SK-N-SH treated with all-trans-retinoic acid at 6 μM for 48 hours (cell line): Measurements from ENCODE around the gene DCAF5.

Experiments used
- ARNTL ChIP-seq: fragments of 450-650 bp; formaldehyde crosslinking; IDR thresholded peaks from 2 replicates; pipeline ENCODE4 v1.5.0; 2020; ENCODE audit warnings: low read depth, mild to moderate bottlenecking, moderate library complexity, borderline replicate concordance
- CSDC2 ChIP-seq: fragments of 250-450 bp; sonication (Bioruptor Pico); IDR thresholded peaks from 2 replicates; pipeline ENCODE4 v1.5.0; 2020; ENCODE audit warnings: mild to moderate bottlenecking, moderate library complexity
- ISL1 ChIP-seq: fragments of 250-450 bp; sonication (Bioruptor Pico); IDR thresholded peaks from 2 replicates; pipeline ENCODE4 v2.1.2; 2022; ENCODE audit warnings: mild to moderate bottlenecking, moderate library complexity
- PPARA ChIP-seq: fragments of 250-450 bp; sonication (Bioruptor Pico); IDR thresholded peaks from 2 replicates; pipeline ENCODE4 v1.5.0; 2020; ENCODE audit warnings: mild to moderate bottlenecking, borderline replicate concordance
- RARB ChIP-seq: fragments of 250-450 bp; sonication (Bioruptor Pico); IDR thresholded peaks from 2 replicates; pipeline ENCODE4 v1.8.0; 2021; ENCODE audit warnings: mild to moderate bottlenecking, moderate library complexity
- ZFP3 ChIP-seq: fragments of 250-450 bp; sonication (Bioruptor Pico); IDR thresholded peaks from 2 replicates; pipeline ENCODE4 v1.5.0; 2020; ENCODE audit warnings: mild to moderate bottlenecking, moderate library complexity
- ZNF565 ChIP-seq: fragments of 450-650 bp; formaldehyde crosslinking; conservative IDR thresholded peaks from 2 replicates; pipeline ENCODE4 v1.5.0; 2020; ENCODE audit warnings: low read depth, mild to moderate bottlenecking, moderate library complexity
- ZNF70 ChIP-seq: fragments of 450-650 bp; formaldehyde crosslinking; IDR thresholded peaks from 2 replicates; pipeline ENCODE4 v1.5.0; 2020; ENCODE audit warnings: mild to moderate bottlenecking, moderate library complexity
- ZNF8 ChIP-seq: fragments of 450-650 bp; formaldehyde crosslinking; IDR thresholded peaks from 2 replicates; pipeline ENCODE4 v1.5.0; 2020; ENCODE audit warnings: mild to moderate bottlenecking, moderate library complexity
- TF ChIP-seq, protein P1 (sequence below): fragments of 250-450 bp; sonication (Bioruptor Pico); IDR thresholded peaks from 2 replicates; pipeline ENCODE4 v1.8.0; 2021; ENCODE audit warnings: low read depth, mild to moderate bottlenecking, moderate library complexity, borderline replicate concordance
- TF ChIP-seq, protein P2 (sequence below): fragments of 250-450 bp; sonication (Bioruptor Pico); IDR thresholded peaks from 2 replicates; pipeline ENCODE4 v1.5.1; 2021; ENCODE audit warnings: mild to moderate bottlenecking, moderate library complexity

DNA sequence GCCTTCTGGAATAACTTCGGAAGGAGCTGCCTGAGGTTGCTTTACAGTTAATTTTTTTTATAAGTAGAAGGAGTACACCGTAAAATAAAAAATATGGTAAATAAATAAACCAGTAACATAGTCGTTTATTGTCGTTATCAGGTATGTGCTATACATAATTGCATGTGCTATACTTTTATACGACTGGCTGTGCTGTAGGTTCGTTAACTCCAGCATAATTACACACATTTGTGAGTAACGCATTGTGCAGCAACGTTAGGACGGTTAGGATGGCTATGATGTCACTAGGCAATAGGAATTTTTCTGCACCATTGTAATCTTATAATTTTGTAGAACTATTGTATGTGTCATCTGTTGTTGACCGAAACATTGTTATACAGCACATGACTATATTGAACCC lies 46.9 kb upstream of the DCAF5 start:
- TF ChIP-seq ZFP3 (no peak), ZNF565 (no peak), ISL1 (CRISPR knock-in tag) (no peak), ARNTL (CRISPR knock-in tag) (no peak), ZNF8 (CRISPR knock-in tag) (no peak), RARB (CRISPR knock-in tag) (no peak), CSDC2 (CRISPR knock-in tag) (no peak), ZNF70 (CRISPR knock-in tag) (no peak), PPARA (CRISPR knock-in tag) (no peak)
- TF ChIP-seq, protein P1, sequence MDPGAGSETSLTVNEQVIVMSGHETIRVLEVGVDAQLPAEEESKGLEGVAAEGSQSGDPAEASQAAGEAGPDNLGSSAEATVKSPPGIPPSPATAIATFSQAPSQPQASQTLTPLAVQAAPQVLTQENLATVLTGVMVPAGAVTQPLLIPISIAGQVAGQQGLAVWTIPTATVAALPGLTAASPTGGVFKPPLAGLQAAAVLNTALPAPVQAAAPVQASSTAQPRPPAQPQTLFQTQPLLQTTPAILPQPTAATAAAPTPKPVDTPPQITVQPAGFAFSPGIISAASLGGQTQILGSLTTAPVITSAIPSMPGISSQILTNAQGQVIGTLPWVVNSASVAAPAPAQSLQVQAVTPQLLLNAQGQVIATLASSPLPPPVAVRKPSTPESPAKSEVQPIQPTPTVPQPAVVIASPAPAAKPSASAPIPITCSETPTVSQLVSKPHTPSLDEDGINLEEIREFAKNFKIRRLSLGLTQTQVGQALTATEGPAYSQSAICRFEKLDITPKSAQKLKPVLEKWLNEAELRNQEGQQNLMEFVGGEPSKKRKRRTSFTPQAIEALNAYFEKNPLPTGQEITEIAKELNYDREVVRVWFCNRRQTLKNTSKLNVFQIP (CRISPR knock-in tag) = no peak
- TF ChIP-seq, protein P2, sequence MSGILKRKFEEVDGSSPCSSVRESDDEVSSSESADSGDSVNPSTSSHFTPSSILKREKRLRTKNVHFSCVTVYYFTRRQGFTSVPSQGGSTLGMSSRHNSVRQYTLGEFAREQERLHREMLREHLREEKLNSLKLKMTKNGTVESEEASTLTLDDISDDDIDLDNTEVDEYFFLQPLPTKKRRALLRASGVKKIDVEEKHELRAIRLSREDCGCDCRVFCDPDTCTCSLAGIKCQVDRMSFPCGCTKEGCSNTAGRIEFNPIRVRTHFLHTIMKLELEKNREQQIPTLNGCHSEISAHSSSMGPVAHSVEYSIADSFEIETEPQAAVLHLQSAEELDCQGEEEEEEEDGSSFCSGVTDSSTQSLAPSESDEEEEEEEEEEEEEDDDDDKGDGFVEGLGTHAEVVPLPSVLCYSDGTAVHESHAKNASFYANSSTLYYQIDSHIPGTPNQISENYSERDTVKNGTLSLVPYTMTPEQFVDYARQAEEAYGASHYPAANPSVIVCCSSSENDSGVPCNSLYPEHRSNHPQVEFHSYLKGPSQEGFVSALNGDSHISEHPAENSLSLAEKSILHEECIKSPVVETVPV = no peak
